Stimulated activated CD4-positive, alpha-beta T cell treated with anti-CD3 and anti-CD28 coated beads, Interleukin-4, amount 100 ng/mL, for 48 hours (primary cell): Measurements from ENCODE around the gene EVC2.

Experiments used
- DNase-seq, 2 donors: peaks; one replicate each; pipeline ENCODE4 v3.0.0-alpha.2; 2020; ENCODE audit warnings: low read depth in 2 of 2

Gene EVC2

GRCh38 chr4:5708449-5709206, at the start of gene EVC2:
Gene EVC2, minus strand, starts transcription at chr4:5708559. Its CDS starts 46 bp downstream, at chr4:5708513.
- no peak for DNase-seq

DNA sequence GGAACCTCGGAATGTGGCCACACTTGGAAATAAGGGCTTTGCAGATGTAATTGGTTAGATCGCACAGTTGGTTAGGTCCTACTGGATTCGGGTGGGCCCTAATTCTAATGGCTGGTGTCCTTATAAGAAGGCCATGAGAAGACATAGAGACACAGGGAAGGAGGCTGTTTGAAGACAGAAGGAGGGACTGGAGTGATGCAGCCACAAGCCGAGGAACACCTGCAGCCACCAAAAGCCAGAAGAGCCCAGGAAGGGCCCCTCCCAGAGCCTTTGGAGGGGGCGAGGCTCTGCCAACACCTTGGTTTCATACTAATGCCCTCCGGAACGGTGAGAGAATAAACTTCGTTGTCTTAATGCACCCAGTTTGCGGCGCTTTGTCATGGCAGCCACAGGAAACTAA, 49.6 kb upstream of the EVC2 start:
- DNase-seq = no peak

- DNase-seq = no peak
Measured at GRCh38 chr4:5757536-5757935, 49.2 kb upstream of the EVC2 start.

- DNase-seq = no peak
Measured at GRCh38 chr4:5757091-5757490, 48.7 kb upstream of the EVC2 start.

- no peak for DNase-seq
Measured at GRCh38 chr4:5756271-5756670, 47.9 kb upstream of the EVC2 start.

- no peak for DNase-seq
Measured at GRCh38 chr4:5755679-5756078, 47.3 kb upstream of the EVC2 start.

DNA sequence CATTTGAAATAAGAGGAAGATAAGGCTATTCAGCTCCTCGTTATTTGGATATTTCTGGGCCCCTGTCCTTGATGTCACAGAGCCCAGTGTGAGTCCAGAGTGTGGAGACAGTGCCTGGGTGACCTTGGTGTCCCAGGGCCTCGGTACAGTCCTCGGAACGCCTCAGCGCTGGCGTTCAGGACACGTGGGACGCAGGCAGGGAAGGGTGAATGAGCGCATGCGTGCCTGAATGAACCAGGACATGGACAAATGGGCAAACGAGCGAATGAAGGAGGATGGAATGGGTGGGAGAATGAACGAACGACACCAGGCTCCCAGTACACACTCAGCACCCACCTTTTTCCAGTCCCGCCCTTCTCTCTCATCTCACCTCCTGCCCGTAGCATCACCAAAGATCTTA, 46.8 kb upstream of the EVC2 start:
- no peak for DNase-seq

DNA sequence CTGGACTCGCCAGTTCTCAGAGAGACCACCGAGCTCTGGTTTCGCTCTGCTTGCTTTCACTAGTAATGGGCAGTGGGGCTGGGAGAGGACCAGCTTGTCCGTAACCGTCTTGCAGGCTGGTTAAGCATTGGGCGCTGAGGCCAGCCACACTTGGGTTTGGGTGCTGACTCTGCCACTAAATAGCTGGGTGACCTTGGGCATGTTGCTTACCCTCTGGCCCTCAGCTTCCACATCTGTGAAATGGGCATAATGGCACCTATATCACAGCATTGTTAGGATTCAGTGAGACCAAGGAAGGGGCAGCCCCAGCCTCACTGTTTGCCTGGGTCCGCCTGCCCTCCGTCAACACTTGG, 46.1 kb upstream of the EVC2 start:
- DNase-seq = no peak

DNA sequence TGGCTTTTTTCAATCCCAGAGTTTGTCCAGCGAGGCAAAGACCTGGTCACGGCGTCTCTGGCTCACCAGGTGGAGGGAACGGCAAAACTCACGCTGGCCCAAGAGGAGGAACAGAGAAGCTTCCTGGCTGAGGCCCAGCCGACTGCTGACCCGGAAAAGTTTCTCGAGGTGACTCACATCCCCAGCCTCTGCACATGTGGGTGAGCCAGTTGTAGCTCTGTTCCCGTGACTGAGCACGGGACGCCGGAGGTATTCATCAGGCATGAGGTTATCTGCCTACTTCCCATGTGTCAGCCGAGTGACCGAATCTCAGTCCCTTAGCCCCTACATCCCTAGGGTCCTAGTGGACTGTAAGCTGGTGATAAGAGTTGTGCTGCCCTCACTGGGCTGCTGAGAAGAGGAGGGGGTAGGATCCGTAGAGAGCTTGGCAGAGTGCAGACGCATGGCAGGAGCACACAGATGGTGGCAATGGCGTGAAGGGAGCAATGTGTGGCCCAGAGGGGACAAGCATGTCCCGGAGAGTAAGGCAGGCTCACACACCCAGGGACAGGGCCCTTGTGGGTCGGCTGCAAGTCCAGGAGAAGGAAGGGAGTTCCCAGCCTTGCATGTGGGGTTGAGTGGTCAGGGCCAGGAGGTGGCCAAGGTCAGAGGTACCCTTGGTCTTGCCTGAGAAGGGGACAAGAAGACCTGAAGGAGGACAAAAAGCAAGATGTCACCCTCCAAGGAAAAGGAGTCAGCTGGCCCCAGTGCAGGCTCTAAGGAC, 45.6 kb upstream of the EVC2 start:
- no peak for DNase-seq

DNA sequence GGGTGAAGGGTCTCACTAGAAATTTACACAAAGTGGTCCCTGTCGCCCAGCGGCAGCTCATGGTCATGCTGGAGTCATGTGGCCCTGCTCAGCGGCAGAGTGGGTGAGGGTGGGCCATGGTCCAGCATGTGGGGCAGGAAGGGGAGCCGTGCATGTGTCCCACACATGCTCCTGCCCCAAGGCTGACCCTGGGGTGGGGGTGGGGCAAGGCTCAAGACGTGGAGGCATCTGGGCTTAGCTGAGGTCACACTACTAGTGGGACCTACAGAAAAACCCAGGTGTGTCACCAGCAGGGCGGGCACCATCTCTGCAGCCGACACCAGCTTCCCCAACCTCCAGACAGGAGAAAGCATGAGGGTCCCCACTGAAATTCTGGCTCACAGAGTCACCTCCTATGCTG, 45.0 kb upstream of the EVC2 start:
- no peak for DNase-seq

DNA sequence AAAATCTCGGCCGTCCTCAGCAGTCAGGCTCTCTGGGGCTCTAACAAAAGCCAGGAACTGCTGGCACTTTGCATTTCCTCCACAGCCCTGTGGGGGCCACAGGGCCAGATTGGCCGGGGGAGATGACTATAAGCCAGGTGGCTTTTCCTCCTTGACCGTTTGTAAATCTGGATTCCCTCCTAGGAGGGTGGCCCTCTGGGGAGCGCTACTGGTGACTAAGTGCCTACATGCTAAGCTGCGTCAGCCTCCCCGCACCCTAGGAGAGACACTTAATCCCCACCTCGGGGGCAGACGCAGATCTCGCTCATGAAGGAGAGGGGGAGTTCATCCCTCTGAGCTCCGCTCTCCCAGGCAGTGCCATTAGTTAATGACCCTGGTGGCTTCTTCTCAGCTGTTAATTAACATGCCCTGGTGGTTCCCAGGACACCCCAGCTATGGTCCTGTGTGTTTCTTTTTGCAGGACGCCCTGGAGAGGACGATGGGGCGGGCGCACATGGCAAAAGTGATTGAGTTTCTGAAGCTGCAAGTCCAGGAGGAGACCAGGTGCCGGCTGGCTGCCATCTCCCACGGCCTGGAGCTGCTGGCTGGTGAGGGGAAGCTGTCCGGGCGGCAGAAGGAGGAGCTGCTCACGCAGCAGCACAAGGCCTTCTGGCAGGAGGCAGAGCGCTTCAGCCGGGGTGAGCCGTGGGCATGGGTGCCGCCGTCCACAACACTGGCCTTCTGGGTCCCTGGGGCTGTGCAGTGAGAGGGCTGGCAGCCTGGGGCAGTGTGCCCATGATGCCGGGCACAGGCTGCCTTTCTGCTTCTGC, 44.2 kb upstream of the EVC2 start:
- no peak for DNase-seq

- DNase-seq = no peak
Measured at GRCh38 chr4:5751666-5752375, 43.5 kb upstream of the EVC2 start.

- DNase-seq = no peak
Measured at GRCh38 chr4:5750946-5751665, 42.7 kb upstream of the EVC2 start.

DNA sequence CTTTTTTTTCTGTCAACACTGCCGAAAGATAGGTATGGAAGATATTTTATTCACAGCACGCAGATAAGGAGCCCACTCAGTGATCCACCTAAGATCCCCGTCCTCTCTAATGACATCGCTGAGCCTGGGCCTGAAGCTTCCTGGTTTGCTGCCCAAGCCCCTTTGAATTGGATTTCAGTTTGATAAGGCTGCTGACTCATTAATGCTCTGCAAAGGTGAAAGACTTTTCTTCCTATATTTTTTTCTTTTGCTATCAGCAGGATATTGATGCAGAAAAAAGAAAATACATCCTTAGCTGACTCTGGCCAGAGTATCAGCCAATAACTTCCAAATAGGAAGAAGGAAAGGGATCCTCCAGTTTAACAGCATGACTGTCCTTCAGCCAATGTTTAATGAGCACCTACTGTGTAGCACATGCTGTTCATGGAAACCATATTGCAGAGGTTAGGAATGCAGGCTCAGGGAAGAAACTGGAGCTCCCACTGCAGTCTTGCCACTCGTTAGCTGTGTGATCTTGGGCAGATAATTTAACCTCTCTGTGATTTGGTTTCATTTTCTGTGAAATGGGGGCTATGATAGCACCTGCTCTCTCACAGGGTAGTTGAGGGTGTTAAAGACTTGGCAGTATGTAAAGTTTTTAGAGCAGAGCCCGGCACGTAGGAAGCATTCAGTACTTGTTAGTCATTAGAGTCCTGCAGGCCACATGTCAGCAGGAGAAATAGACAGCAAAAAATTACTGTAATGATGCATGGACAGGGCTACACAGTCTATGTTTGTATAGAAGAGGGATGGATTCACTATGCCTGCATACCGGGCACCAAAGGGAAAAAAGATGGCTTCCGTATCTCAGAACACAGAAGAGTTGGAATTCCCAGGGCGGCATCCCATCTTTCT, 41.9 kb upstream of the EVC2 start:
- DNase-seq = no peak

DNA sequence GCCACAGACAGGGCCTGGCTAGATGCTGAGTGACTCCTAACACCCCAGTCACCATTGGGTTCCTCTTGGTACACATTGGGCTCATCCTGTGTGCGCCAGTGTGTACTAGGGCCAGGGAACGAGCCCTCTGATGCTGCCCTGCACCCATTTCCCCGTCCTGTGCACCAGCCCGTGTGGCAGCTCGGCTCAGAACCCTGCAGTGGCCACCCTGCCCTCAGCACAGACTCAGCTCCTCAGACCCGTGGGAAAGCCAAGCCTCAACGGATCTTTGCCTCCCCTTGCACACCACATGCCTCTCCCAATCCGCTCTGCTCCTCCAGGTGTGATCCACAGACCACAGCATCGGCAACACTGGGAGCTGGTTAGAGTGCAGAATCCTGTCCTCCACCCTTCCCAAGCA, 41.2 kb upstream of the EVC2 start:
- no peak for DNase-seq

GRCh38 chr4:5747738-5748375, 39.5 kb upstream of the EVC2 start:
- no peak for DNase-seq

GRCh38 chr4:5746829-5747737, 38.7 kb upstream of the EVC2 start:
- no peak for DNase-seq

GRCh38 chr4:5746250-5746649, 37.9 kb upstream of the EVC2 start:
- DNase-seq = no peak

GRCh38 chr4:5742968-5743367, 34.6 kb upstream of the EVC2 start:
- DNase-seq = no peak
